Stomach smooth muscle (tissue), 2 donors: Measurements from ENCODE around the gene DUSP22.

Source experiments
- H3K27ac ChIP-seq: one replicate; pipeline ENCODE4 v1.7.0; 2013; ENCODE audit warnings: mild to moderate bottlenecking, low read length, inconsistent platforms
- H3K27me3 ChIP-seq, 2 donors: one replicate each; pipeline ENCODE4 v1.7.0; 2013; ENCODE audit warnings: low read length in 2 of 2; ENCODE audit not compliant: insufficient read depth in 2 of 2, control insufficient read depth in 1 of 2
- H3K36me3 ChIP-seq, 2 donors: one replicate each; pipeline ENCODE4 v1.7.0; 2013; ENCODE audit warnings: low read length in 2 of 2; ENCODE audit not compliant: control insufficient read depth in 2 of 2, insufficient read depth in 2 of 2
- H3K4me1 ChIP-seq: one replicate; pipeline ENCODE4 v1.7.0; 2013; ENCODE audit warnings: low read length; ENCODE audit not compliant: control insufficient read depth, insufficient read depth
- H3K4me3 ChIP-seq, 2 donors: one replicate each; pipeline ENCODE4 v1.7.0; 2013; ENCODE audit warnings: low read length in 2 of 2
- H3K9ac ChIP-seq, 2 donors: one replicate each; pipeline ENCODE4 v1.7.0; 2013; ENCODE audit warnings: low read length in 2 of 2, mild to moderate bottlenecking in 1 of 2
- H3K9me3 ChIP-seq, 2 donors: one replicate each; pipeline ENCODE4 v1.7.0; 2013; ENCODE audit warnings: low read length in 2 of 2; ENCODE audit not compliant: control insufficient read depth in 2 of 2
- donor health status: healthy.
- donor health status: Pancreatic carcinoma.

Gene DUSP22

DNA sequence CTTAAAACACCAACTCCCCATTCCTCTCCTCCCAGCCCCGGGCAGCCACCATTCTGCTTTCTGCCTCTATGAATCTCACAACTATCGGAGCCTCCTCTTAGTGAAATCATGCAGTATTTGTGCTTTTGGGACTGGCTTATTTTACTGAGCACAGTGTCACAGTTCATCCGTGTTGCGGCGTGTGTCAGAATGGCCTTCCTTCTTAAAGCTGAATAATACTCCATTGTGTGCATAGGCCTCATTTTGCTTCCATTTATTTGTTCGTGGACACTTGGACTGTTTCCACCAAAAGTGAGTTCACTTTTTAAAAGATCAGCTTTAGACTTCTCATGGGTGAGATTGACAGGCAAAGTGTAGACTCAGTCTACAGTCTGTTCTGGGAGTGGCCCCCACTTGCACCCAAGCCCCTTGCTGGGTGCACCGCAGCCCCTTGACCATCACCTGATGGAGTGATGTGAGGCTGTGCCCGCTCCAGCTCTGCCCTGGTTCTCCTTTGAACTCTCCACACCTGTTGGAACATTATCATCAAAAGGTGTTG is 12.6 kb downstream of the DUSP22 start:
- H3K4me3 ChIP-seq = no peak overlapping the region
- H3K27me3 ChIP-seq = no peaks in the 10 kb centered on the region
- no peak overlapping the region for H3K27ac ChIP-seq
- H3K9ac ChIP-seq = no peak overlapping the region
- H3K4me1 ChIP-seq = peaks cover 3% of the 10 kb centered on the region
- H3K9me3 ChIP-seq = no peaks in the 10 kb centered on the region
- H3K36me3 ChIP-seq = peaks cover 0 to 9% of the 10 kb centered on the region in 2 donors

- no peak overlapping the region for H3K9ac ChIP-seq
- H3K9me3 ChIP-seq = no peaks in the 10 kb centered on the region
- no peaks in the 10 kb centered on the region for H3K27me3 ChIP-seq
- no peak overlapping the region for H3K4me3 ChIP-seq
- peaks cover 0 to 9% of the 10 kb centered on the region in 2 donors for H3K36me3 ChIP-seq
- peaks cover 3% of the 10 kb centered on the region for H3K4me1 ChIP-seq
- H3K27ac ChIP-seq = no peak overlapping the region
These were observed 13.3 kb downstream of the DUSP22 start for GRCh38 chr6:305371-306206.

DNA sequence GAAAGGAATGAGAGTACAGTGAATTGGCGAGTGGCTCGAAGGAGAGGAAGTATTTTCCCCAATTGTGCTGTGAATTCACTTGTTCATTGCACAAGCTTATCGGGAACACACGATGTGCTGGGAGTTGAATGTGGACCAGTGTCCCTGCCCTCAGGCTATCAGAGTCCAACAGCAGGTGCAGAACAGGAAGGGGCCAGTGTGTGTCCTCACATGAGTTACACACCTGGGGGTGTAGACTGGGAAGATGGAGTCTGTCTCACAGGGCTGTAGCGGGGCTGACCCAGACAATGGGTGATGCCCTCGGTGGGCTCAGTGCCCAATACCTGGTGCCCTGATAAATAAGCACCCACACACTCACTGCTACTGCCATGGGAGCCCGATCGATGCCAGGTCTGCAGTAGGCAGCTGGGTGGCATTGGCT is 14.4 kb downstream of the DUSP22 start:
- no peak overlapping the region for H3K27ac ChIP-seq

GRCh38 chr6:307065-307814 is 15.0 kb downstream of the DUSP22 start:
- Histone ChIP-seq H3K4me1 (peaks cover 3% of the 10 kb centered on the region), H3K4me3 (no peak overlapping the region), H3K36me3 (peaks cover 0 to 9% of the 10 kb centered on the region in 2 donors), H3K27me3 (no peaks in the 10 kb centered on the region), H3K27ac (no peak overlapping the region), H3K9me3 (no peaks in the 10 kb centered on the region), H3K9ac (no peak overlapping the region)

More for the DNA sequence above, 14.4 kb downstream of the DUSP22 start:
- H3K9ac ChIP-seq = no peak overlapping the region
- H3K9me3 ChIP-seq = no peaks in the 10 kb centered on the region
- H3K27me3 ChIP-seq = no peaks in the 10 kb centered on the region
- H3K4me1 ChIP-seq = peaks cover 3% of the 10 kb centered on the region
- H3K36me3 ChIP-seq = peaks cover 0 to 9% of the 10 kb centered on the region in 2 donors
- no peak overlapping the region for H3K4me3 ChIP-seq

- no peak overlapping the region for H3K4me3 ChIP-seq
- no peak overlapping the region for H3K27ac ChIP-seq
- H3K27me3 ChIP-seq = no peaks in the 10 kb centered on the region
- H3K9ac ChIP-seq = no peak overlapping the region
- no peaks in the 10 kb centered on the region for H3K9me3 ChIP-seq
- H3K4me1 ChIP-seq = peaks cover 3% of the 10 kb centered on the region
- peaks cover 0 to 9% of the 10 kb centered on the region in 2 donors for H3K36me3 ChIP-seq
These were observed 15.6 kb downstream of the DUSP22 start for GRCh38 chr6:307874-308273.

DNA sequence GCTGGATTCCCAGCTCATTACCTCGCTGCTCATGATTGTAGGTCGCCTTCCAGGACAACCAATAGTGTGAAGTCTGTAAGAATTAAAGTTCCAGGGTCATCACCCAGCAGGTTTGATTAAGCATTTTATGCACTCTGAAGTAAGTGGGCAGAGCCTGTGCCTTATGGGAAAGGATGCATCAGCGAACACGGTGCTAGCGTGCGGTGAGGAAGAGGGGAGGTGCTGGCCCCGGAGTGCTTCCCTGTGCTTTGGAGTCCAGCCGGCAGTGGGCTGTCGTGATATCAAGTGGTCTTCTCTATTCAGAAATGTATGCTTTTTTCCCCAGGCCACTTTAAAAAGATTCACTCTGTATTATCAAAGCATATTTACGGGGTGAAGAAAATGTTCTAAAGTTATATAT is 16.0 kb downstream of the DUSP22 start:
- no peak overlapping the region for H3K4me3 ChIP-seq
- no peaks in the 10 kb centered on the region for H3K27me3 ChIP-seq
- no peaks in the 10 kb centered on the region for H3K9me3 ChIP-seq
- H3K36me3 ChIP-seq = peaks cover 0 to 9% of the 10 kb centered on the region in 2 donors
- H3K4me1 ChIP-seq = peaks cover 3% of the 10 kb centered on the region
- H3K9ac ChIP-seq = no peak overlapping the region
- no peak overlapping the region for H3K27ac ChIP-seq

DNA sequence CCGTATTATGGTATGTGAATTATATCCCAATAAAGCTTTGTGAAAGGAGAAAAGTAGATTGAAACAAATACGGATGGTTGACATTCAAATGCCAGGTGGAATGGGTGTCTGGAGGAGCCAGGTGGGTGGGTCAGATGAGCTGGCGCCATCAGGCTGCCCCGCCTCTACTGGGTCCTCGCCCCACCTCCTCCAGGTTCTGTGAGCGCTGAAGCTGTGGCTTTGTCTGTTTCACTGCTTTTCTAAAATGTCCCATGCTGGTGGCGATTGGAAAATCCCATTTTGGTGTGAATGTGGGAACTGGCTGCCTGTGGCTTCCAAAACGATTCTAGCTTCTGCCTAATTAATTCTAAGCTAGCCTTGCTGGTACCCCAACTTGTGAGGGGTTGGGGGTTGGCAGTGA is 16.5 kb downstream of the DUSP22 start:
- no peaks in the 10 kb centered on the region for H3K27me3 ChIP-seq
- H3K9me3 ChIP-seq = no peaks in the 10 kb centered on the region
- H3K4me1 ChIP-seq = peaks cover 3% of the 10 kb centered on the region
- no peak overlapping the region for H3K9ac ChIP-seq
- H3K27ac ChIP-seq = no peak overlapping the region
- no peak overlapping the region for H3K4me3 ChIP-seq
- H3K36me3 ChIP-seq = peaks cover 0 to 9% of the 10 kb centered on the region in 2 donors

GRCh38 chr6:309947-310346 is 17.7 kb downstream of the DUSP22 start:
- Histone ChIP-seq H3K4me3 (no peak overlapping the region), H3K4me1 (peaks cover 3% of the 10 kb centered on the region), H3K27me3 (no peaks in the 10 kb centered on the region), H3K36me3 (peaks cover 0 to 8% of the 10 kb centered on the region in 2 donors), H3K9me3 (no peaks in the 10 kb centered on the region), H3K27ac (no peak overlapping the region), H3K9ac (no peak overlapping the region)

DNA sequence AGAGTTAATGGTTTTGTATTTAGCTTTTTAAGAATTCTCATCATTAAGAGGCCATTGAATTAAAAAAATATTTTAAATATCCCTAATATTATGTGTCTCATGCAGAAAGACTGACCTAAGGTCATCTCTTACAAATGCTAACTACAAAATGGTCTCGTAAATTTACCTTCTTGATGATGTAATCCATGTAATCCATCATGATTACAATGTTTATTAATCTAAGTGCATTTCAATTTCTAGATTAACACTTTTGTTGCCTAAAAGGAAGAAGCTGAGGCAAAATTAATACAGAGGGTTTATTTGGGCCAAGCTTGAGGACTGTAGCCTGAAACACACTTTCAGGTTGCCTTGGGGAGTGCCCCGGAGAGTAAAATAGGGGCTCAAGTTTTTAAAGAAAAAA is 18.4 kb downstream of the DUSP22 start:
- H3K9me3 ChIP-seq = no peaks in the 10 kb centered on the region
- no peaks in the 10 kb centered on the region for H3K27me3 ChIP-seq
- peaks cover 3% of the 10 kb centered on the region for H3K4me1 ChIP-seq

GRCh38 chr6:311679-312220 is 19.5 kb downstream of the DUSP22 start:
- Histone ChIP-seq H3K4me1 (peaks cover 3% of the 10 kb centered on the region), H3K27me3 (no peaks in the 10 kb centered on the region), H3K9ac (no peak overlapping the region), H3K9me3 (no peaks in the 10 kb centered on the region), H3K4me3 (no peak overlapping the region), H3K36me3 (peaks cover 0 to 4% of the 10 kb centered on the region in 2 donors), H3K27ac (no peak overlapping the region)

More for the DNA sequence above, 18.4 kb downstream of the DUSP22 start:
- H3K9ac ChIP-seq = no peak overlapping the region
- H3K27ac ChIP-seq = no peak overlapping the region
- H3K36me3 ChIP-seq = peaks cover 0 to 6% of the 10 kb centered on the region in 2 donors
- H3K4me3 ChIP-seq = no peak overlapping the region
